GM21619 (cell line): ENCODE results near the gene PARP11.
"Not testable (repeated sequence)": the region's sequence is repeated elsewhere in the genome, so short reads cannot be mapped to it uniquely, and the experiment has no call there.

Experiments used
- ATAC-seq: cut with Tn5 transposase; IDR thresholded peaks from one replicate; pipeline ENCODE4 v1.9.1; 2021; ENCODE audit not compliant: unreplicated experiment

PARP11 gene

GRCh38 chr12:3882896-3883564 lies 9.8 kb upstream of the PARP11 start:
- ATAC-seq: no peak

GRCh38 chr12:3882406-3882805 lies 9.2 kb upstream of the PARP11 start:
- ATAC-seq: no peak

DNA sequence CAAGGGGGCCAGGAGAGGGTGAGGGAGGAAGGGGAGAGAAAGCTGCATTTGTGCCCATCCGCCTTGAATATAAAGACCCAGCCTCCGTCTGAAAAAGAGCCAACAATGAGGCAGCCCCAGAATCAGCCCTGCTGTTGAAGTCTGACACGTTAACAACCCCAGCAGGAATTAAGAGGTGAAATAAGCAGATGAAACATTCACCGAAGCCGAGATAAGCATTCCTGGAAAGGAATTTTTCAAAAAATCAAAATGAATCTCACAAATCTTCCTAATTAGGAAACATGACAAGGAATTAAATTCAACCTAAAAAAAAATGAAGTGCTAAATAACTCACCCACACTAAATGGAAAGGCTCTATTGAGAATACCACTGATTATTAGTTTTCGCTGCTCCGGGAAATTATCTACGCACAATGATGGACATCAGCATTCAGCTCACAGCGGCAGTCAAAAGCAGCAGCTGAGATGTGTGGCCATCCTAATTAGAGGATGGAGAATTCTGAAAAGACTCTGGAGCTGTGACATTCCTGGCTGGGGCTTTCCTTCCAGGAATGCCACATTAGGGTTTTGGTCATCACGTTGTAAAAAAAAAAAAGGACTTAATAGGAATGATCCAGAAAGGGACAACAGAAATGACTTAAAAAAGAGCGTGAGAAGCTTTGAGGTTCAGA lies 8.2 kb upstream of the PARP11 start:
- no peak for ATAC-seq

- ATAC-seq: no peak
Measured at GRCh38 chr12:3879846-3880245, 6.6 kb upstream of the PARP11 start.

DNA sequence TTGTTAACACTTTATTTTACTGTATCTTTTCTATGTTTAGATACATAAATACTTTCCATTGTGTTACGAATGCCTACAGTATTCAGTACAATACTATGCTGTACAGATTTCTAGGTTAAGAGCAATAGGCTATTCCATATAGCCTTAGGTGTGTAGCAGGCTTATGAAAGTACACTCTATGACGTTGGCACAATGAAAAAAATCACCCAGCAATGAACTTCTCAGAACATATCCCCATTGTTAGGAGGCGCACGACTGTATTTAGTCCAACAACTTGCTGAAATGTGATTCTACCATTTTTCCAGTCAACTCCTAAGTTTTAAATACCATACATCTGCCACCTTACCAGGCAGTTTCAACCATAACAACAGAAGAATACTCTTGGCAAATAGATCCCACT lies 1.8 kb downstream of the PARP11 start:
- no peak for ATAC-seq

GRCh38 chr12:3869865-3870264 lies 3.3 kb downstream of the PARP11 start:
- ATAC-seq: no peak

DNA sequence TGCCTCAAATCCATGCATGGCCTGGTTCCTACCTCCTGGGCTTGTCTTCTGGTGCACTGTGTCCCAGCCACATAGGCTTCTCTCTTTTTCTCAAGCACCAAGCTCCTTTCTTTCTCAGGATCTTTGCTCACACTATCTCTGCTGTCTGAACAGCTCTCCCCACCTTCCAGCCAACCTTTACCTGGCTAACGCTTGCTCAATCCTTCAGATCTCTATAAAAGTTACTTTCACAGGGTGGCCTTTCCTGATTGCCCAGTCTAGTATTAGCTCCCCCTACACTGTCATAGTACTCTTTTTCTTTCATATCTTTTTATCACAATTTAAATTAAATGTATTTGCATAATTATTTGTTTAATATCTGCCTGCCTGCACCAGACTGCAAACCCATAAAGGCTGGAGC lies 3.8 kb downstream of the PARP11 start:
- ATAC-seq: no peak

DNA sequence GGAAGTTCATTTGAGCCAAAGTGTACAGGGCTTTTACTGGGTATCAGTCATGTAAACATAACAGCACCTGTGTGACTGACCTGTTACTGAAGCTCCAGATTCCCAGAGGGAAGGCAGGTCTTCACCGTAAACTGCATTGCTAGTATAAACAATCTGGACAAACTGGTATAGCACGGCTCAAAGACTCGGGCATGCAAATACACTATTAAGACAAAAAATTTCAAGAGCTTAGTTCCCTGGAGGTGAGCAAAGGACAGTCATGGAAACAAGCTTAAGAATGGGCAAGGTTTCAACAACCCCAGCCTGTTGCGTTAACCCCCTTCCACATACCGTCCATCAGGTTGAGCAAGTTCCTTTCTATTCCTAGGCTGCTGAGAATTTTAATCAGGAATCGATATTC lies 9.4 kb downstream of the PARP11 start:
- ATAC-seq: no peak

DNA sequence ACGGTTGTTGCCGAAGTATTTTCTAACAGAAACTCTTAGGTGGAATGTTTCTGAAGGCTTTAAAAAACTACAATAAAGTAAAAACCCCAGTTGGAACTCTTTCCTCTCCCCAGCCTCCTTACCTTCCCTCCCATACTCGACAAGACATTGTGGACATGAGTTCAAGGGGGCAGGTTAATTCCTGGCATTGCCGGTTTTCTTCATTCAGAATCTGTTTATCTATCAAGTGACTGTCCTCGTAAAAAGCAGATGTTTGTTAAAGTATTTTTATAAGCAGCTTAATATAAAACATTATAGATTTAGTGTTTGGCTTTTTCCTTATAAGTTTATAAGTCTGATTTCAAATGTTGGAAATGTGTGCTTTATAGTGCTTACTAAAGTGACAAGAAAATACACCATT lies 30.7 kb downstream of the PARP11 start:
- no peak for ATAC-seq

- ATAC-seq: no peak
Measured at GRCh38 chr12:3841783-3842182, 31.4 kb downstream of the PARP11 start.

DNA sequence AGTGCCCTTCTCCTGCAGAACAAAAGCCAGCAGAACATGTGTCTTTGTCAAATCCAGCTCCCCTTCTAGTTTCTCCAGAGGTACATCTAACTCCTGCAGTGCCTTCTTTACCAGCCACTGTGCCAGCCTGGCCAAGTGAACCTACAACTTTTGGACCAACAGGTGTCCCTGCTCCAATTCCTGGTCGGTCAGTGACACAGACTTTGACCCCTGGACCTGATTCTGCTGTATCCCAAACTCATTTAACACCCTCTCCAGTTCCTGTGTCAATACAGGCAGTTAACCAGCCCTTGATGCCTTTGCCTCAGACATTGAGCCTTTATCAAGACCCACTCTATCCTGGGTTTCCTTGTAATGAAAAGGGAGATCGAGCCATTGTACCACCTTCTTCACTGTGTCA lies 32.4 kb downstream of the PARP11 start:
- not testable (repeated sequence) for ATAC-seq

GRCh38 chr12:3839745-3840144 lies 33.5 kb downstream of the PARP11 start:
- ATAC-seq: not testable (repeated sequence)

DNA sequence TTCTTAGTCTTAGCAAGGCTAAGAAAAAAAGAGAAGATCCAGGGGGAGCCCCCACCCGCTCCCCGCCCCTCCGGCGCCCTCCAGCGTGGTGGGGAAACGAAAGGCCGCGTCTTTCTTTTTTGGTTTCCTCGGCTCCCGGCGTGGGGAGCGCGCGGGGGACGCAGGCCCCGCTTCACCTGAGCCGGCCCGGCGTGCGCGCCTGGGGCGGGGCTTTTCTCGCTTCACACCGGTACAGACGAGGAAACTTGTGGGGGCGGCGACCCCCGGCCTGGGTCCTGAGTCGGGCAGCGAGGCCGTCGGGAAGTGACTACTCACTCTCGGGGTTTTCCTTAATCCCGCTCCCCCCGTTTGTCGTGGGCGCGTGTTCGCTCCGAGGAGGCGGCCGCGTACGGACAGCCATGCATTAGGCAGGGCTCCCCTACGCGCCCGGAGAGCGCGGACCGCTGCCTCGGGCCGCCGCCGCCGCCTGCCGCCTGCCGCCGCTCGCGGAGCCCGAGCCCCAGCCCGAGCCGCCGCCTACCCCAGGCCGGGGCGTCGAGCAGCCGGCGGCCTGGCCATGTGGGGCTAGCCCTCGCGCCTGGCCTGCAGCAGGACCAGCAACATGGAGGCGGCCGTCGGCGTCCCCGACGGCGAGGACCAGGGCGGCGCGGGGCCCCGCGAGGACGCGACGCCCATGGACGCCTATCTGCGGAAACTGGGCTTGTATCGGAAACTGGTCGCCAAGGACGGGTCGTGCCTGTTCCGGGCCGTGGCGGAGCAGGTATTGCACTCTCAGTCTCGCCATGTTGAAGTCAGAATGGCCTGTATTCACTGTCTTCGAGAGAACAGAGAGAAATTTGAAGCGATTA lies 34.3 kb downstream of the PARP11 start:
- not testable (repeated sequence) for ATAC-seq

- ATAC-seq: no peak
Measured at GRCh38 chr12:3838076-3838475, 35.1 kb downstream of the PARP11 start.

DNA sequence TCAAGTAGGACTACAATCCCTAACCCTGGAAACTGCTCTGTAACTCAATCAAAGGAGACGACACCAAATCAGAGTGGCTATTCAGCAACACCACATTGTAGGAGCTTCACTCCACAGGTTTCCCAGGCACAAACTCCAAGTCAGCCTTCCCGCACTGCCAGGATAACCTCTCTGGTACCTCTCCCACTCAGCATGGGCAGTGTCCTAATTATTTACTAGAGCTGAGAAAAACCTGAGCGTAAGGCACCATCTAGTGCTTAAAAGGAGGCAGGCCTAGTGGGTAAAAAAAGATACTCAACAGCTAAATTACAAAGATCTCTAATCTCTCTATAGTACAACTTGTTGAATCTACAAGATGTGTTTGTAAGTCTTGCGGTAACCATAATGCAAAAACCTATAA lies 36.1 kb downstream of the PARP11 start:
- no peak for ATAC-seq

DNA sequence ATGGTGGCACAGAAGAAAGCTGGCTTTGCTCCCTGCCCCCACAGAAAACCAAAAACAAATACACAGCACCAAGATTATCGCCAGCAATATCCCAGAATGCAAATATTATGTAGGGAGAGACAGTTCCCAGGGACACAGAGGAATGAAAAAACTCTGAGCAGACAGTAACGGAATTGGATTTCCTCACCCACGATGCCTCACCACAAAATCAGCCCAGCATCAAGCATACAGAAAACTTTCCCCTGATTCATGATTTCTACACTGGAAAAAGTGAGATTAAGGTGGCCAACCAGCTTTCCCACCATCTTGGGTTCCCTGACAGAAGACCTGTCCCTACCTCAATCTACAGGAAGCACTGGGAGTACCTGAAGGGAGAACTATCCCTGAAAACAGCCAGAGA lies 36.6 kb downstream of the PARP11 start:
- ATAC-seq: no peak

- no peak for ATAC-seq
Measured at GRCh38 chr12:3835914-3836313, 37.3 kb downstream of the PARP11 start.

DNA sequence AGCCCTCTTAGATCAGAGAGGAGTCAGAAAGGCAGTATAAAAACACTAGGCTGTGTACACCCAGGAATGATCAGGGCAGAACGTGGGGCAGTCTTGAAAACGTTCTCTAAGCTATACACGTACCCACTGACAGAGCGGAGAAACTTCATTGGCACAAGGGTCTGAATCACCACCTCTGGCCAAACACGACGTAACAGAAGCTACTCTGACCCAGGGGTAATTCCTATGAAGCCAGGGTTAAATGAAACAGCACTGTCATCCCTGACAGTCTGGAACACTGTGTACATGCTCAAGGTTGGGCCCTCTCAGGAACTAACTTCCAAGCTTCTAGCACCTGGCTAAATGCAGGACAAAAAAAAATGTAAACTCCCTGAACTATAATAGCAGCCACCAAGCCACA lies 38.4 kb downstream of the PARP11 start:
- no peak for ATAC-seq

DNA sequence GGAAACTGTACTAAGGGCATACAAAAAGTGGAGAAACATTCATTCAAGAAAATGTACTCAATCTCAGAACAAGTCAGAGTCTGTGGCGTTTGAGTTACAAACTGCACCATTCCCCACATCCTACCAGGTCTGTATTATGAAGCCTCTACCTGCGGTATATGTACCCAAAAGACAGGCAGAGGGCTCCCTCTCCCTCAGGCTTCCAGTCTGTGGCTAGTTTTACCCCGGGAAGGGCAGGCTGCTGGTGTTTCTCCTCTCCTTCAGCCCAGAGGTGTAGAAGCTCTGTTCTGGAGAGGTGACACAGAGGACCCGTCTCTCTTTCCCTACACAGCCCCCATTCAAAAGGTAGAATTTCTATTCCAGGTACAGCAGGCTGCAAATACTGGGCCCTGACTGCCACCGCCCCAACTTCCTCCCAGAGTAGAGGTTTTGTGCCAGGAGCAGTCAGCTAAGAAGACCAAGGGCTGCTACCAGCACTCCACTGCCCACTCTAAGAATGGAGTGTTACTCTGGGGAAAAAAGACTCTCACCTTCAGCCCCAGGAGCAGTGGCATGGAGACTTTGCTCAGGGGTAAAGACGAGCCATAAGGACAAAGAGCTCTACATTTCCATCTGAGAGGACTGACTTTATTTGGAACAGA lies 39.4 kb downstream of the PARP11 start:
- no peak for ATAC-seq

GRCh38 chr12:3832738-3833137 lies 40.5 kb downstream of the PARP11 start:
- no peak for ATAC-seq

DNA sequence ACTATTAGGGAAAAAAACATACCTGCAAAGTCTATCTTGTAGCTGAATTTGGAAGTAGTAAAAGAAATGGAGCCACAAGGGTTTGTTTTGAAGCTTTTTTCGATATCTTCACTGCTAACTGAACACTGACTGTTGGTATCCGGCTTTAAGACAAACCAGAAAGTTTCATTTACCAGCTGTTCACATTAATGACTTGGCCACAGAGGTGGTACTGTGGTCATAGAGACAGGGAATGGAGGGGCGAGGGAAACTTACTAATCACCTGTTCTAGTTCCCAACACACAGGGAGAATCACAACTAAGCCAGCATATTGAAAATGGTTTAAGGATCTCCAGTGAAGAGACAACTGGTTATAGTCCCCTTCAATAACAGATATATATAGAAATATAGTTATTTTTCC lies 44.3 kb downstream of the PARP11 start:
- no peak for ATAC-seq
